Superior temporal gyrus (tissue), 1 donor: ENCODE results near the gene NTM.
"Not testable (repeated sequence)": the region's sequence is repeated elsewhere in the genome, so short reads cannot be mapped to it uniquely, and the experiment has no call there.

Experiments
- DNase-seq: peaks from one replicate; pipeline ENCODE4 v3.0.0-alpha.2; 2016; ENCODE audit errors: extremely low spot score

The NTM gene

GRCh38 chr11:132045107-132045506 is 674.7 kb downstream of the NTM start:
- DNase-seq: no peak

- no peak for DNase-seq
These were observed 676.0 kb downstream of the NTM start for GRCh38 chr11:132046288-132046865.

DNA sequence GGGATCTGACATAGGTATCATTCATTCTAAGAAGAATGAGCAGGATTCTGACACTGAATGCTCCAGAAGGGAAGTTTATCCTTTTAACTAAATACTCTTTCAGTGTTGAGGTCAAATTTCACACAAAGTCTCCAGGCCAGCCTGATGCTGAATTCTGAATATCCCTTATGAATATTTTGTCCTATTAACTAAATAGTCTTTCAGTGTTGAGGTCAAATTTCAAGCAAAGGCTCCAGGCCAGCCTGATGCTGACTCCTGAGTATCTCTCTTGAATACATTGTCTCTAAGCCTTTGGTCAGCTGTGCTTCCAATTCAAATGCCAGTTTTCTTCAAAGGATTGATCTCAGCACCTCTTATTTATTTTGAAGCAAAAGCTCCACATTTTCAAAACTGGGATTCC is 676.8 kb downstream of the NTM start:
- no peak for DNase-seq

- DNase-seq: no peak
These were observed 677.6 kb downstream of the NTM start for GRCh38 chr11:132048040-132048439.

DNA sequence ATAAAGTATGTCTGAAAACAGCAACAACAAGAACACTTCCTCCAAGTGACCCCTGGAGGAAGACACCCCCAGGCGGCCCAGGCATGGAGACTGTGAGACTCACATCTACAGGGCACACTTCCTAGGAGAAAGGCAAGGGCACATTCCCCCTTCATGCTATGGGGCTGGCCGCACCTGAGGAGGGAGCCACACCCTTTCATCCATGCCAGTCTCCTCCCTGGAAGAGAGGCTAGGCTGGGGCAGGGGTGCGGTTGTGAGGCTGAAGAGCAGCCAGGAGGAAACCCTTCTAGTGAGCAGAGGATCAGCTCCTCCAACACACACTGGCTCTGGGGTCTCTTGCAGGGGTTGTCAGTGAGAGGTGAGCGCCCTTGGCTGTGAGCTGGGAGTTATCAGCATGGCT is 678.8 kb downstream of the NTM start:
- no peak for DNase-seq

- no peak for DNase-seq
These were observed 679.6 kb downstream of the NTM start for GRCh38 chr11:132050049-132050448.

- DNase-seq: no peak
These were observed 680.3 kb downstream of the NTM start for GRCh38 chr11:132050577-132051165.

GRCh38 chr11:132051704-132052103 is 681.3 kb downstream of the NTM start:
- DNase-seq: no peak

GRCh38 chr11:132052342-132052741 is 681.9 kb downstream of the NTM start:
- DNase-seq: no peak

- DNase-seq: no peak
These were observed 682.5 kb downstream of the NTM start for GRCh38 chr11:132052904-132053303.

DNA sequence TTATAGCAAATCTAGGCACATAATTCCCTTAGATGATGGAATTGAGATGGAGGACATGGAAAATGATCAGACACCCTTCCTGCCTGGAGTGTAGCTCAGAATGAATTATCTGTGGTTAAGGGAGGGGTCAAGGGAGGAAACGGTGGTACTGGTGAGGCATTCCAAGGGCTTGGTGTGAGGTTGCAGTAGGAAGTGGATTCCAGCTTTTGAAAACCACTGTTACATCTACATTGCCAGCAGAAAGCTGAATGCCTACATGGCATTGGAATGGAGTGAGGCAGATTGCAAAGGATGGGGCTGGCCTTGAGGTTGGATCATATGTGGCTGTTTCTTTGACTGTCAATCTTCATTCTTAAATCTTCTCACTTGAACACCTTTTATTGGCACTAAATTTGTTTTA is 684.4 kb downstream of the NTM start:
- DNase-seq: no peak

- no peak for DNase-seq
These were observed 684.9 kb downstream of the NTM start for GRCh38 chr11:132055296-132055695.

DNA sequence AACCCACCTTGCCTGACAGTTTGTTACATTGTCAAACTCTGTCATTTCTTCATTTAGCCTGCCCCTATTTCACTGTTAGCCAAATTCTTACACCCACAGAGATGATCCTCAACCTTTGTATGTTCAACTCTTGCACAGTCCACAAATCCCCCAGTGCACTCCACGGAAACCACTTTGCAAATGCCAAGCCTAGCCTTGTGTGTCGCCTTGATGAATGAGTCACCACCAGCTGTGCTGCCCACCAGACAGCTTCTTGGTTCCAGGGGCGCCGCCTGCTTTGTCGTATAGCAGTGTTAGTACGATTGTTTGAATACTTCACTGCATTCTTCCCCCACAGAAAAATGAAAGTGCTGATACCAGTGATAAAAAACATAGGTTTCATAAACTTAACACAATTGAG is 686.3 kb downstream of the NTM start:
- no peak for DNase-seq

GRCh38 chr11:132057266-132057665 is 686.9 kb downstream of the NTM start:
- DNase-seq: no peak

DNA sequence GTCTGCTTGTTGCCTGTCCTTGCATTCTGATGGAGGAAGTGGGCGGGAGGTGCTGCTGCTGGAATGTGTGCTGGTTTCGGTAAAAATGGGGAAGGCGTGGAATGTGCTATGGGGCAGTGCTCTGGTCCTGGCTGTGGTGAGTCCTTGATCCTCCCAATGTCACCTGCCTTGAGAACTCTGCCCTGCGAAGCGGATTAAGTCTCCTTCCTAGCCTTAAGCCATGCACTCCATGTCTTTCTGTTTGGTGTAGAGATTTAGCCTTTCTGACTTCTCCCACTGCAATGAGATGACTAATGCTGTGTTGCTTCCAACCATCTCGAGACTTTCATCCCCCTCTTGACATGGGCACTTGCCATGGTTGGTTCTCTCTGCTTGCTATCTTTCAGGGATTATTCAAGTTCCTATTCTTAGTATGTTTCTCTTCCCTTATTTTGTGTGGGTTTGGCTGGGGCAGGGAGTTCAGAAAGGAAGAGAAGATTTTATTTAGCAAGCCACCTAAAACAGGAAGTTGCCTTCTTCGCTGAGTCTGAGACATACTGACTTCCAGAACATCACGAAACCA is 687.9 kb downstream of the NTM start:
- DNase-seq: peak; percentile 73

DNA sequence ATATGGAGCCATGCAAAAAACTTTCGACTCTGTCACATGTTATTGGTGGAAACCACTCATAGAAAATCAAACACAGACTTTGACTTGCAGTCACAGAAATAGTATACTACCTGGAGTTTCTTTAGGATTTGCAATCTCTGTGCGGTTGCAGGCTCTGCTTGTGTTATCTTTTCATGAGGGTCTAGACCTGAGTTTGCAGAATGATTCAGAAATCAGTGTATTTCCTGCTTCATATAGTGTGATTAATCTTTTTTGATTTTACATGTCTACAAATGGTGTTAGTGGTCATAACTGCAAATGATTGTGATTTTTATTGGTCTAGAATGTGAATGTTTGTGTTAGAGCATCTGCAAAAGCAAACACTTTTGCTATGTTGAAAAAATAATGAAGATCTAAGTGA is 690.2 kb downstream of the NTM start:
- no peak for DNase-seq

GRCh38 chr11:132062031-132062430 is 691.6 kb downstream of the NTM start:
- DNase-seq: no peak

GRCh38 chr11:132062541-132062940 is 692.1 kb downstream of the NTM start:
- DNase-seq: no peak

DNA sequence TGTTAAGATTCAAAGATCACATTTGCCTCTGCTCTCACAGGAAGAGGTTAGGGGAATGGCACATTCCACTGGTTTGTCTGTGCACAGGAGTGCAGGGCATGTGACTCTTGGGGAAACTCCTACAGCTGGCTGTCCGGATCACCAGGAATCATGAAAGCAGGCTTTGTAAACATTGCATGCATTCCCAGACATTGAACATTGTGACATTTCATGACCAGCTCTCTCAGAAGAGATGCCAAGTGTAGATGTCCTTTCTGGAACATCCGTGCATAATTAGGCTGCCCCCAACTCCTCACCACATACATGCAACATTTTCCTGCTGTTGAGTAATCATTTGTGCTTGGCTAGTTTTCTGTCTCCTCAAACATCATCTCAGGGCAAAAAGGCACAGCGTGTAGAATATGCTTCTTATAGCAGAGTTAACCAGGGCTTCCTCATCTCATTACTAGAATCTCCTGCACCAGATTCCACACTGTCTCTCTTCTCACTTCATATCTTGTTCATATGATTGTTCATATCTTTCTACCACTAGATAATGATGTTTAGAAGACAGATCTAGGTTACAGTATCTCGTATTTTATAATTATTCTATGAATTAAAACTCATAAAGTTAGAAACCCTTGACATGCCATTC is 694.7 kb downstream of the NTM start:
- no peak for DNase-seq

DNA sequence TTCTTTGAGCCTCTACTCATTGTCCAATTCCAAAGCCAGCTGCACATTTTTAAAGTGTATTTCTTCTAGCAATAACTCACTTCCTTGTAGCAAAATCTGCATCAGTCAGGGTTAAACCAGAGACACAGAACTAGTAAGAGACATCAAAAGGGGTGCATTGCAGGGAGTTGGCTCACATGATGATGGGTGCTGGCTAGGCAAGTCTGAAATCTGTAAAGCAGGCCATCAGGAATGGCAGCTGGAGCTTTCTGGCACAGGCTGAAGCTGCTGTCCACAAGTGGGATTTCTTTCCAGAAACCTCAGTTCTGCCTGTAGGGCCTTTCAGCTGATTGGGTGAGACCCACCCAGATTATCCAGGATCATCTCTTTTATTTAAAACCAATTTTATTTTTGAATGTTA is 698.1 kb downstream of the NTM start:
- DNase-seq: no peak

GRCh38 chr11:132069593-132069992 is 699.2 kb downstream of the NTM start:
- not testable (repeated sequence) for DNase-seq

DNA sequence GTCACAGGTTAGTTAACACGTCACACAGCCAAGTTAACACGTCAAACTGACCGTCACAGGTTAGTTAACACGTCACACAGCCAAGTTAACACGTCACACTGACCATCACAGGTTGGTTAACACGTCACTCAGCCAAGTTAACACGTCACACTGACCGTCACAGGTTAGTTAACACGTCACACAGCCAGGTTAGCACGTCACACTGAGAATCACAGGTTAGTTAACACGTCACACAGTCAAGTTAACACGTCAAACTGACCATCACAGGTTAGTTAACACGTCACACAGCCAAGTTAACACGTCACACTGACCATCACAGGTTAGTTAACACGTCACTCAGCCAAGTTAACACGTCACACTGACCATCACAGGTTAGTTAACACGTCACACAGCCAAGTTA is 700.5 kb downstream of the NTM start:
- DNase-seq: not testable (repeated sequence)
